Activated CD8-positive, alpha-beta memory T cell treated with anti-CD3 and anti-CD28 coated beads, Interleukin-2, amount 10 ng/mL, durations not matched to agents 7 days and 5 days (primary cell): ENCODE measurements around the gene NR6A1. TPM values are rescaled to one million over a fixed set of nuclear protein-coding genes. Genes with fewer than 3 reads are reported as not detected.

Experiments
- ATAC-seq: fragments of 150-1000 bp; cut with Tn5 transposase; one replicate; pipeline ENCODE4 v1.10.0; 2021; ENCODE audit warnings: moderate library complexity
- CTCF ChIA-PET: fragments of 350-600 bp; sonication (Branson Sonifier 250); formaldehyde crosslinking; loops from one replicate; lab custom pipeline; 2021; ENCODE audit warnings: antibody characterized with exemption; lab: Charles Lee
- DNase-seq: peaks from one replicate; pipeline ENCODE4 v3.0.0-alpha.2; 2020
- H3K27ac Mint-ChIP-seq: one replicate; pipeline ENCODE4 v1.8.0; 2021; ENCODE audit warnings: mild to moderate bottlenecking, mixed read lengths
- H3K27me3 Mint-ChIP-seq: one replicate; pipeline ENCODE4 v1.8.0; 2021; ENCODE audit warnings: mixed read lengths
- H3K36me3 Mint-ChIP-seq: one replicate; pipeline ENCODE4 v1.8.0; 2021; ENCODE audit warnings: mild to moderate bottlenecking, mixed read lengths
- H3K4me1 Mint-ChIP-seq: one replicate; pipeline ENCODE4 v1.8.0; 2021; ENCODE audit warnings: mixed read lengths
- H3K4me3 Mint-ChIP-seq: one replicate; pipeline ENCODE4 v1.8.0; 2021; ENCODE audit warnings: mild to moderate bottlenecking, moderate library complexity, mixed read lengths
- H3K9me3 Mint-ChIP-seq: one replicate; pipeline ENCODE4 v1.8.0; 2022; ENCODE audit warnings: low read depth, mixed read lengths
- total RNA-seq, 2 experiments: library from RNA; stranded (reverse); gene quantifications; one replicate each; pipeline ENCODE4 v1.2.3, GENCODE V29; 2021

Gene NR6A1
- total RNA-seq, 2 experiments from 2014 or later: 0.44 to 1.2 TPM

DNA sequence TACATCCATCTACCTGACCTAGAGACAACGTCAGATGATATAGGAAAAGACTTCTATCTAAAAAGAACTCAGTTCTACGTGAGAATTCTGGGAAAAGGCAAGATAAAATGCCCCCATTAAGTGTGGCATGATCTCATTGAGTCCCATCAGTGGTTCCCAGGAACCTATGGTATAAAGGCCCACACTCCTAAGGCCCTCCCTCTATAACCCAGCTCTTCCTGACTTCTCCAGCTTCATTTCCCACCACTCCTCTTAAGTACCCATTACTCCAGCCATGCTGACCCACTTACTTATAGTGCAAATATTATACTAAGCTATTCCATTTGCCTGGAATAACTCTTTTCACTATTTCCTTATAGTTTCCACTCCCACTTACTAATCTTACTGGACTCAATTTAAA is 168.5 kb downstream of the NR6A1 start:
- DNase-seq (no peak), ATAC-seq (no peak)
- no peaks in the 10 kb centered on the region for H3K9me3 Mint-ChIP-seq
- H3K36me3 Mint-ChIP-seq: no peaks in the 10 kb centered on the region
- no peak overlapping the region for H3K27ac Mint-ChIP-seq
- CTCF ChIA-PET: no interaction called here
- peaks cover 29% of the 10 kb centered on the region for H3K27me3 Mint-ChIP-seq
- H3K4me3 Mint-ChIP-seq: no peak overlapping the region
- H3K4me1 Mint-ChIP-seq: no peaks in the 10 kb centered on the region

DNA sequence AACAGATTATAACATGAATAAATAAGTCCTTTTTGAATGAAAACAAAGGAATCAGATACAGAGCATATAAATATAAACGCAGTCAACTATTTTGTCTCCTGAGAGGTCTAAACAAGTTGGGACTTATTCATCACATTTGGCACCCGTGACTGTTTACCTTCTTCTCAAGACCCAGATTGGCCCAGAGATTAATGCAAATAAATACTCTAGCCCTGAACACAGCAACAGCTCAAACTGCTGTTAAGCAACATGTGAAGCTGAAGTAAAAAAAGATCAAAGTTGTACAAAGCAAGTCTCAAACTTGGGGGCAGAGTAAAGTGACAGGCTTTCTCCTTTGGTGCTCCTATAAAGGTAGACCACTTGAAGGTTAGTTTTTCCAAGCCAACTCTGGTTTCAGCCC is 168.9 kb downstream of the NR6A1 start:
- no peaks in the 10 kb centered on the region for H3K9me3 Mint-ChIP-seq
- CTCF ChIA-PET: no interaction called here
- H3K27ac Mint-ChIP-seq: no peak overlapping the region
- H3K27me3 Mint-ChIP-seq: peaks cover 32% of the 10 kb centered on the region
- ATAC-seq: no peak
- H3K36me3 Mint-ChIP-seq: no peaks in the 10 kb centered on the region
- H3K4me1 Mint-ChIP-seq: no peaks in the 10 kb centered on the region
- DNase-seq: no peak
- H3K4me3 Mint-ChIP-seq: no peak overlapping the region

DNA sequence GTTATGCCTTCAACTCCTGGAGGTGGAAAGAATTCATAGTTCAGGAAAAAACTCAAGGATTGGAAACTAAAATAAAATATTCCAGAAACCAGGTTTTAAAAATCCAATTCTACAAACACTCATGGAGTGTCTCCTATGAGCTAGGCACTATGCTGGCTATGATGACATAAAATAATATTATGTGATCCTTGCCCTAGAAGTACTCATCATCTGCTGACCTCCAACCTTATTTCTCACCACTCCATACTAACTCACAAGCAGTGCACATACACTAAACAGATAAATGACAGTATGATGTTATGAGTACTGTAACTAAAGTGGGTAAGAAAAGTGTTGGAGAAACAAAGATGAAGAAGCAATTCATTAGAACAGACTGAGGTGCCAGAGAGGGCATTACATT is 170.7 kb downstream of the NR6A1 start:
- H3K36me3 Mint-ChIP-seq: no peaks in the 10 kb centered on the region

DNA sequence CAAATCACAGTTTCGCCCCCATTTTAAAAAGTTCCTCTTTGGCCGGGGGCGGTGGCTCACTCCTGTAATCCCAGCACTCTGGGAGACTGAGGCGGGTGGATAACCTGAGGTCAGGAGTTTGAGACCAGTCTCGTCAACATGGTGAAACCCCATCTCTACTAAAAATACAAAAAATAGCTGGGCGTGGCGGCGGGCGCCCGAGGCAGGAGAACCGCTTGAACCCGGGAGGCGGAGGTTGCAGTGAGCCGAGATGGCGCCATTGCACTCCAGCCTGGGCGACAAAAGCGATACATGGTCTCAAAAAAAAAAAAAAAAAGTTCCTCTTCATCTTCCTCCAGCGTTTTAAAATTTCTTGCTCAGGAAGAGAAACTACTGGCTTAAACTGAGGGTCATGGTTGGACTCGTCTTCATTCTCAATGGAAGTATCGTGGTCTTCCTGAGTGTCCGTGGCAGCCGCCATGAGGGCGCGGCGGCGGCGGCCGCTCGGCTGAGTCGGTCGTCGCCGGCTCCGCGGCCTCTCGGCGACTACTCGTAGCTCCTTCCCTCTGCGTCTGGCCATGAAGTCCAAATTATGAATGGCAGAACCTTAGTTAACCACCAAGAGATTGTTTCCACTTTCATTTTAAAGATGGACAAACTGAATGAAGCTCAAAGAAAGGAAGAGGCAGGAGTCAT is 171.9 kb downstream of the NR6A1 start:
- Mint-ChIP-seq H3K9me3 (no peaks in the 10 kb centered on the region), H3K36me3 (no peaks in the 10 kb centered on the region)
- no peak for ATAC-seq

More for the DNA sequence above, 170.7 kb downstream of the NR6A1 start:
- CTCF ChIA-PET: no interaction called here
- Mint-ChIP-seq H3K4me3 (no peak overlapping the region), H3K27ac (no peak overlapping the region), H3K27me3 (peaks cover 38% of the 10 kb centered on the region), H3K9me3 (no peaks in the 10 kb centered on the region), H3K4me1 (no peaks in the 10 kb centered on the region)
- no peak for ATAC-seq
- DNase-seq: no peak

DNA sequence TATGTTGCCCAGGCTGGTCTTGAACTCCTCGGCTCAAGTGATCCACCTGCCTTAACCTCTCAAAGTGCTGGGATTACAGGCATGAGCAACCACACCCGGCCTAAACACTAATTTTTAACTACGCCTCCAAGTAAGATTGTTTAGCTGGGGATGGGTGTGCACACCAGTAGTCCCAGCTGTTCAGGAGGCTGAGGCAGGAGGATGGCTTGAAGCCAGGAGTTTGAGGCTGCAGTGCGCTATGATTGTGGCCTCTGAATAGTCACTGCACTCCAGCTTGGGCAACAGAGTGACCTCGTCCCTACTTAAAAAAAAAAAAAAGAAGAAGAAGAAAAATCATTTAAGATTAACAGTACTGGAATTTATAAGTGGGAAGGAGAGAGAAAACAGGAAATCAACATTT is 173.1 kb downstream of the NR6A1 start:
- Mint-ChIP-seq H3K36me3 (no peaks in the 10 kb centered on the region), H3K4me1 (no peaks in the 10 kb centered on the region), H3K4me3 (no peak overlapping the region), H3K9me3 (no peaks in the 10 kb centered on the region), H3K27me3 (peaks cover 45% of the 10 kb centered on the region), H3K27ac (no peak overlapping the region)
- no peak for ATAC-seq
- DNase-seq: no peak
- CTCF ChIA-PET: interaction anchor here (1.1 kb wide), 1 partner anchor 19 kb away, joined by 3 read pairs; no protein-coding TSS in a partner anchor

More for the DNA sequence above, 171.9 kb downstream of the NR6A1 start:
- H3K4me1 Mint-ChIP-seq: no peaks in the 10 kb centered on the region
- H3K27ac Mint-ChIP-seq: no peak overlapping the region
- CTCF ChIA-PET: no interaction called here
- H3K4me3 Mint-ChIP-seq: no peak overlapping the region
- no peak for DNase-seq
- H3K27me3 Mint-ChIP-seq: peaks cover 40% of the 10 kb centered on the region

DNA sequence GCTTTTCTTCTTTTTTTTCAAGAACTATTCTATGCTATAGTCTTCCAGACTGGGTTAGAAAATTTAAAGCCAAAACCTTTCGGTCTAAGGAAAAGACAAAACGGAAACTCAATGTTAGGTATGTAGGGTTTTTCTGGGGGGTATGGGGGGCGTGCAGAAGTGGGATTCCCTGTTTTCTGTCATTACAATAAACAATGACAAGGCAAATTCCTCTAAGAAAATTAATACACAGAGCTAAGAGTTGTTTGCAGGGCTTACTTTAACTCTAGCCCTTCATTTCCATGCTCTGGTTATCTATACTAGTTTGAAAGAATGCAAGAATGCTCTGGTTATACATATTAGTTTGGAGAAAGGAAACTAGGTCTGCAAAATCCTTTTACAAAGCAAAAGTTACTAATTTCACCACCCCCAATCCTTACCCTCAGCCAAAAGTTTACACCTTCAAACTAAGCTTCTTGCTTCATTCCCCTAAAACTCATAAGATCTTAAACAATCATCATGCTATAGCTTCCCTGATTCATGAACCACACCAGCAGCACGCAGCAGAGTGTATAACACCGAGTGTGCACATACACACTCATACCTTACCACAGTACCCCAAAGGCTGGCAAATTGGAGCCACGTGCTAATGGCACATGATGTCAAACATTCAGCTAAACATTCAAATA is 174.8 kb downstream of the NR6A1 start:
- Mint-ChIP-seq H3K36me3 (no peaks in the 10 kb centered on the region), H3K9me3 (no peaks in the 10 kb centered on the region), H3K4me3 (no peak overlapping the region), H3K4me1 (no peaks in the 10 kb centered on the region), H3K27ac (no peak overlapping the region), H3K27me3 (peaks cover 49% of the 10 kb centered on the region)
- ATAC-seq (no peak), DNase-seq (no peak)
- CTCF ChIA-PET: interaction anchor here (0.7 to 1.3 kb wide), 2 partner anchors 21 to 98 kb away, joined by 3 to 4 read pairs; no protein-coding TSS in a partner anchor

DNA sequence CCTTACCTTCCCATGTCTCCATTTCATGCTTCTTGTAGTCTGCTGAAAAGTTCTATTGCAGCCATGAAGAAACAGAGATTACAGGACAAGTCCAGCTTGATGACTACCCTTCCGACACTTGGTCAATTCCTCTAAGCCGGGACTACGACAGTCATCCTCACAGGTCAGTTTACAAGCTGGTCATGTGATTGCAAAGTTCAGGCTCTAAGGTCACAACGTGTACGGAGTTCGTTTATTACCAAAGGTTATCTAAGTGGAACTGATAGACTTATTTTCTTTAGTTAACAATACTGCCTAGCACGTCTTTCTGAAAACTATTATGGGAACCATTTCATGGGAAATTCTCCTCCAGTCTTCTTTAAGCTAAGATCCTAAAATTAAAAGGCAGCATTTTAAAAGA is 175.4 kb downstream of the NR6A1 start:
- Mint-ChIP-seq H3K9me3 (no peaks in the 10 kb centered on the region), H3K27ac (no peak overlapping the region), H3K36me3 (no peaks in the 10 kb centered on the region), H3K27me3 (peaks cover 55% of the 10 kb centered on the region), H3K4me1 (no peaks in the 10 kb centered on the region), H3K4me3 (no peak overlapping the region)
- DNase-seq (no peak), ATAC-seq (no peak)
- CTCF ChIA-PET: interaction anchor here (0.7 to 1.4 kb wide), 2 partner anchors 22 to 97 kb away, joined by 3 read pairs; no protein-coding TSS in a partner anchor

DNA sequence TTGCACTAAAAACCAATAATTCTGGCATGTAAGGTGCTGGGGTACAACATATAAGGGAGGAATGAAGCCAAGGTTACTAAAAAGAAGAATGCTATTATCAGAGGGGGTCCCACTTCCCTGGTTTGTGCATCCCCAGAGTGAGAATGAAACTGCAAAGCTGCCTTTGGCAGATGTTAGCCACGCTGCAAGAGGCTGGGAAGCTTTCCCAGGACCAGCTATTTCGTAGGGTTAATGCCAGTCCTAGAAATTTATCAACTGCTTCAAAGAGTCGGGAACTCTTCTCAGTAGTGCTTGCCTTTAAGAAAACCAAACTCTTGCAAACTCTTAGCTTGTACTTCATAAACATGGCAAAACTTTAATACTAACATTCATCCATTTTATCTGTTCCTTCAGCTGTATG is 176.4 kb downstream of the NR6A1 start:
- H3K27ac Mint-ChIP-seq: no peak overlapping the region
- no peak overlapping the region for H3K4me3 Mint-ChIP-seq
- H3K4me1 Mint-ChIP-seq: no peaks in the 10 kb centered on the region
- no peaks in the 10 kb centered on the region for H3K9me3 Mint-ChIP-seq
- H3K27me3 Mint-ChIP-seq: peaks cover 53% of the 10 kb centered on the region
- ATAC-seq (no peak), DNase-seq (no peak)
- CTCF ChIA-PET: interaction anchor here (1.4 kb wide), 1 partner anchor 23 kb away, joined by 3 read pairs; no protein-coding TSS in a partner anchor
- no peaks in the 10 kb centered on the region for H3K36me3 Mint-ChIP-seq

DNA sequence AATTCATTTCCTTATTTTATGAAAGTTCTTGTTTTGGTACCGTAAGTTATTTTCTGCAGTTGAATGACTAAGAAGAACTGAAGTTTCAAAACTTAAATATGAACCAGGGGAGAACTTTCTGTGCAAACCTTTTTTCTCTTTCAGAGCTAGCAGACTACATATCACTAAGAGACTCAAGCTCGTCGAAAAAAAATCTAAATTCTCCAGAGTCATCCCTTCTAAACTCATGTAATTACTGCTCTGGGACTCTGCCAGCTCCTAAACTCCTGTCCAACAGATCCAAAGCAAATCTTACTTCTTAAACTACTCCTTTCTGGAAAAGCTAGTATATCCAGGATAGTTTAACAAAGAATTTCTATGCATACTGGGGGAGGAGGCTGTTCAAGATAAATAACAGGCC is 176.9 kb downstream of the NR6A1 start:
- H3K27me3 Mint-ChIP-seq: peaks cover 53% of the 10 kb centered on the region
- CTCF ChIA-PET: interaction anchor here (1.4 kb wide), 1 partner anchor 23 kb away, joined by 3 read pairs; no protein-coding TSS in a partner anchor
- H3K4me3 Mint-ChIP-seq: no peak overlapping the region
- DNase-seq (no peak), ATAC-seq (no peak)
- no peaks in the 10 kb centered on the region for H3K36me3 Mint-ChIP-seq
- no peaks in the 10 kb centered on the region for H3K9me3 Mint-ChIP-seq
- no peaks in the 10 kb centered on the region for H3K4me1 Mint-ChIP-seq
- H3K27ac Mint-ChIP-seq: no peak overlapping the region

DNA sequence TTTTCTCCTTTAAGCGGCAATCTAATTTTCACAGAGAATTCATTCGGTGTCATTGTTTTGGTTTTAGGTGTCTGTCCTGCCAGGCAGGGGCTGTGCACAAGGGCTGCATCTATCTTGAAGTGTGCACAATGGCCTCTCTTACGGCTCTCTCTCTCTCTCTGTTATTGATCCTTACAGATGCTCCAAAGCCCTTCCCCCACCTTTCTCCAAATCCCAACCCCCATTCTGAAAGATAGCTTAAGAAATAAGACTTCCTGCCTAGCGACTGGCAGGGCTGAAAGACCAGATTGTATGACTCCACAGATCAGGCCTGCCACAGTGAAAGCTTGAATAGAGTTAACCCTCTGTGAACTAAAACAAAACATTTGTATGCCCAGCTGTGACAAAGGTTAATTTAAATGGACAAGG is 177.5 kb downstream of the NR6A1 start:
- Mint-ChIP-seq H3K4me3 (no peak overlapping the region), H3K36me3 (no peaks in the 10 kb centered on the region), H3K9me3 (no peaks in the 10 kb centered on the region), H3K27me3 (peaks cover 51% of the 10 kb centered on the region), H3K27ac (no peak overlapping the region), H3K4me1 (no peaks in the 10 kb centered on the region)
- ATAC-seq: no peak
- CTCF ChIA-PET: no interaction called here
- no peak for DNase-seq

DNA sequence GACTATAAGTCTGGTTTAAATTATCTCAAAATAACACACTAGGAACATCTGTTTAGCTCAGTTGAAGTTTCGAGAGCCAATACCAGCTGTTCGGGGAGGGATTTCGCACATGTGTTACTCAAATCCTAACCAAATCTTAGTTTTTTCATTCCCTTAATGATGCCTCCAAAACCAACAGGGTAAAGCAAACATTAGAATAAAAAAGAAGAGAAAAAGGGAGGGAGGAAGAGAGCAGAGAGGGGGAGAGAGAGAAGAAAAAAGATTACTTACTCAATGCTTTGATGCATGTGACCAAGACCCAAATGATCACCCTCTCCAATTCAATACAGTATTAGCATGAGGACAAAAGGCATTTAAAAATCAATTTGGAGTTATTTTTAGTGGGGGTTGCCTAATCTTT is 177.9 kb downstream of the NR6A1 start:
- DNase-seq (no peak), ATAC-seq (no peak)
- Mint-ChIP-seq H3K9me3 (no peaks in the 10 kb centered on the region), H3K36me3 (no peaks in the 10 kb centered on the region), H3K27ac (no peak overlapping the region), H3K4me3 (no peak overlapping the region), H3K4me1 (no peaks in the 10 kb centered on the region), H3K27me3 (peaks cover 49% of the 10 kb centered on the region)
- CTCF ChIA-PET: no interaction called here

DNA sequence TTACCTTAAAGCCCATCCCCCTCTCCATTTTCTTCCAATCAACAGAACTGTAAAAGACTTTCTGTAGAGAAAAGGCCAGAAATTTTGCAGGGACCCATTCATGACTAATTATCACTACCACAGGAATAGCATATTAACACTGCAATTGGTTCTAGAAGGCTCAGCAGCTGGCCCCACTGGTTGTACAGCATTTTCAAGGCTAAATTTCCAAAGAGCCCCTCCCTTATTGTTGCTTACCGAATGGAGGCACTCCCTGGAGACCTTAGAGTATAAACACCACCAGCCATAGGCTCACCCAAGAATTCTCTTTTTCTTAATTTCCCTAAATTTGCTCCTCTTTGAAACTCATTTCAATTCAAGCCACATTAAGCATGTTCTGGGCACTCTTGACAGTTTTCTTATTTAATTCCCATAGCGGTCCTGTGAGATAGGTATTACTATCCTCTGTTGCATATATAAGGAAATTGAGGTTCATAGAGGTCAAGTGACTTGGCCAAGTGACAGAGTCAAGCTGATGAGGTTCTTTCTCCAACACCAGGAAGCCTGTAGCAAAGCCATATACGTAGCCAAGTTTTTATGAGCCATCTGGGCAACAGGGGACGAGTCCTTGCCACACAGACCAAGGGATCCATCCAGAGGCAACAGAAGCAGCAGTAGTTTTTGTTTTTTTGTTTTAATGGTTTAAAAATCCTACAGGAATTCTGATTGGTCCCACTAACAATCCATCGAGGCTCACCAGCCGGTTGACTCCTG is 180.0 kb downstream of the NR6A1 start:
- no peaks in the 10 kb centered on the region for H3K9me3 Mint-ChIP-seq

DNA sequence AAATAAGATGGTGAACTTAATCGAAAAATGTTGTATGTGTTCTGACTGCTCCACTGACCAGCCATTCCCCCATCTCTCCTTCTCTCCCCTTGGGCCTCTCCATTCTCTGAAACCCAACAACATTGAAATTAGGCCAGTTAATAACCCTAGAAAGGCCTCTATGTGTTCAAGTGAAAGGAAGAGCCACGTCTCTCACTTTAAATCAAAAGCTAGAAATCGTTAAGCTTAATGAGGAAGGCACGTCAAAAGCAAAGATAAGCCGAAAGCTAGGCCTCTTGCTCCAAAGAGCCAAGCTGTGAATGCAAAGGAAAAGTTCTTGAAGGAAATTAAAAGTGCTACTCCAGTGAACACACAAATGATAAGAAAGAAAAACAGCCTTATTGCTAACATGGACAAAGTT is 186.5 kb downstream of the NR6A1 start:
- Mint-ChIP-seq H3K4me1 (no peaks in the 10 kb centered on the region), H3K9me3 (no peaks in the 10 kb centered on the region), H3K4me3 (no peak overlapping the region), H3K36me3 (no peaks in the 10 kb centered on the region), H3K27me3 (peaks cover 10% of the 10 kb centered on the region), H3K27ac (no peak overlapping the region)
- no peak for ATAC-seq
- DNase-seq: no peak
- CTCF ChIA-PET: no interaction called here

More for the DNA sequence above, 180.0 kb downstream of the NR6A1 start:
- no peaks in the 10 kb centered on the region for H3K4me1 Mint-ChIP-seq
- no peak overlapping the region for H3K27ac Mint-ChIP-seq
- ATAC-seq (no peak), DNase-seq (no peak)
- CTCF ChIA-PET: interaction anchor here (1.2 kb wide), 2 partner anchors 13 to 26 kb away, joined by 3 read pairs; no protein-coding TSS in a partner anchor
- no peak overlapping the region for H3K4me3 Mint-ChIP-seq
- H3K27me3 Mint-ChIP-seq: peaks cover 46% of the 10 kb centered on the region
- no peaks in the 10 kb centered on the region for H3K36me3 Mint-ChIP-seq
